B cell (primary cell): ENCODE results near the gene PAQR7. TPM values are rescaled to one million over a fixed set of nuclear protein-coding genes. Genes with fewer than 3 reads are reported as not detected.

Experiments used
- ATAC-seq: fragments of 200-7000 bp; cut with Tn5 transposase; one replicate; pipeline ENCODE4 v1.10.0; 2021; ENCODE audit warnings: low read depth, mild to moderate bottlenecking, moderate number of reproducible peaks, moderate library complexity
- CTCF ChIA-PET: fragments of 350-600 bp; sonication (Branson Sonifier 250); formaldehyde crosslinking; loops from one replicate; lab custom pipeline; 2021; ENCODE audit warnings: antibody characterized with exemption, inconsistent platforms; lab: Charles Lee
- POLR2A ChIA-PET: fragments of 350-600 bp; sonication (Branson Sonifier 250); formaldehyde crosslinking; loops from one replicate; lab custom pipeline; 2021; ENCODE audit warnings: antibody characterized with exemption; lab: Charles Lee
- DNase-seq: peaks from one replicate; pipeline ENCODE4 v3.0.0; 2013
- H2AFZ ChIP-seq: 2 replicates; pipeline ENCODE4 v1.6.1; 2012; ENCODE audit warnings: mild to moderate bottlenecking, low read depth, low read length; ENCODE audit not compliant: insufficient read depth, poor library complexity, severe bottlenecking
- H3K27ac ChIP-seq, 2 donors: 1 replicate in 1 of 2; 2 replicates in 1 of 2; pipeline ENCODE4 v1.5.1; 2012 to 2013; ENCODE audit warnings: low read length in 2 of 2, mild to moderate bottlenecking in 2 of 2, moderate library complexity in 1 of 2
- H3K27me3 ChIP-seq, 4 experiments: fragments of 200-600 bp in 1 of 4; sonication (generic) in 1 of 4; replicated peaks in 1 of 4; 1 replicate in 2 of 4; 2 replicates in 2 of 4; pipeline versions ENCODE4 v1.6.1 to v1.7.0; 2013 to 2016; ENCODE audit warnings: low read length in 3 of 4, mild to moderate bottlenecking in 2 of 4, mixed read lengths in 1 of 4, moderate library complexity in 1 of 4; ENCODE audit not compliant: insufficient read depth in 4 of 4, control insufficient read depth in 3 of 4; ENCODE audit errors: control extremely low read depth in 1 of 4
- H3K36me3 ChIP-seq, 2 experiments: replicated peaks in 1 of 2; 1 replicate in 1 of 2; 2 replicates in 1 of 2; pipeline versions ENCODE4 v1.6.1 to v1.7.1; 2013; ENCODE audit warnings: low read length in 1 of 2; ENCODE audit not compliant: insufficient read depth in 2 of 2, control insufficient read depth in 1 of 2; ENCODE audit errors: control extremely low read depth in 1 of 2, extremely low read depth in 1 of 2
- H3K4me1 ChIP-seq, 2 donors: fragments of 200-600 bp in 1 of 2; sonication (generic) in 1 of 2; 1 replicate in 1 of 2; 2 replicates in 1 of 2; pipeline versions ENCODE4 v1.5.1 to v1.6.1; 2013 to 2017; ENCODE audit warnings: low read length in 2 of 2; ENCODE audit not compliant: control insufficient read depth in 2 of 2, insufficient read depth in 2 of 2
- H3K4me2 ChIP-seq: replicated peaks from 2 replicates; pipeline ENCODE3; 2012; ENCODE audit warnings: mild to moderate bottlenecking, low read depth, low read length; ENCODE audit not compliant: poor library complexity, severe bottlenecking
- H3K4me3 ChIP-seq, 5 experiments: fragments of 200-600 bp in 1 of 5; sonication (generic) in 1 of 5; 1 replicate in 3 of 5; 2 replicates in 2 of 5; pipeline versions ENCODE4 v1.5.1 to v1.7.0; 2011 to 2016; ENCODE audit warnings: low read length in 4 of 5, mild to moderate bottlenecking in 4 of 5, low read depth in 2 of 5, control low read depth in 1 of 5, moderate library complexity in 1 of 5; ENCODE audit not compliant: insufficient read depth in 1 of 5; ENCODE audit errors: control extremely low read depth in 1 of 5, extremely low read depth in 1 of 5
- H3K79me2 ChIP-seq: fragments of 200-600 bp; sonication (generic); one replicate; pipeline ENCODE4 v1.6.0; 2016; ENCODE audit warnings: low read length; ENCODE audit not compliant: control insufficient read depth, insufficient read depth
- H3K9ac ChIP-seq: fragments of 200-600 bp; sonication (generic); 2 replicates; pipeline ENCODE4 v1.6.1; 2017; ENCODE audit warnings: mild to moderate bottlenecking, low read length, moderate library complexity
- H3K9me3 ChIP-seq, 3 donors: one replicate each; pipeline versions ENCODE4 v1.6.1 to v1.7.1; 2013; ENCODE audit warnings: low read length in 2 of 3; ENCODE audit not compliant: control insufficient read depth in 2 of 3, insufficient read depth in 1 of 3; ENCODE audit errors: control extremely low read depth in 1 of 3
- H4K20me1 ChIP-seq: 2 replicates; pipeline ENCODE4 v1.6.0; 2012; ENCODE audit warnings: mild to moderate bottlenecking, low read length; ENCODE audit not compliant: insufficient read depth, control insufficient read depth, poor library complexity, severe bottlenecking
- H3K27ac Mint-ChIP-seq: one replicate; pipeline ENCODE4 v1.8.0; 2021; ENCODE audit warnings: mixed read lengths
- H3K27me3 Mint-ChIP-seq: one replicate; pipeline ENCODE4 v1.8.0; 2021; ENCODE audit warnings: mixed read lengths
- H3K4me1 Mint-ChIP-seq: one replicate; pipeline ENCODE4 v1.8.0; 2021; ENCODE audit warnings: mixed read lengths
- H3K4me3 Mint-ChIP-seq: one replicate; pipeline ENCODE4 v1.8.0; 2021; ENCODE audit warnings: mixed read lengths
- H3K9me3 Mint-ChIP-seq: one replicate; pipeline ENCODE4 v1.8.0; 2022; ENCODE audit warnings: mixed read lengths; ENCODE audit not compliant: insufficient read depth
- CTCF ChIP-seq: fragments of 200-600 bp; IDR thresholded peaks from one replicate; pipeline ENCODE4 v1.8.0; 2022; ENCODE audit warnings: antibody characterized with exemption, mild to moderate bottlenecking
- EZH2 ChIP-seq: IDR thresholded peaks from 2 replicates; pipeline ENCODE4 v1.6.1; 2012; ENCODE audit warnings: borderline replicate concordance, low read depth, mild to moderate bottlenecking, moderate library complexity, low read length; ENCODE audit not compliant: insufficient read depth, poor library complexity, severe bottlenecking
- WGBS: methylation state at CpG from one replicate; pipeline ENCODE4 v1.1.5; 2013; ENCODE audit warnings: missing lambda C conversion rate; ENCODE audit not compliant: insufficient coverage; 5-methylcytosine and 5-hydroxymethylcytosine counted together
- intact Hi-C: fragments of 100-400 bp; cut with micrococcal nuclease; formaldehyde crosslinking; loops from one replicate; pipeline ENCODE4 v1.10.0; 2022
- polyA plus RNA-seq: library from polyadenylated mRNA; depleted of rRNA; stranded (reverse); fragments of >200 nt; gene quantifications from 2 replicates; pipeline ENCODE4 v1.2.3, GENCODE V29; 2012
- total RNA-seq, 2 donors: library from RNA; stranded (reverse); fragments of 120-200 nt in 1 of 2; gene quantifications; 1 replicate in 1 of 2; 2 replicates in 1 of 2; pipeline versions ENCODE4 v1.2.3 to v1.2.4, GENCODE V29; 2013 to 2022

PAQR7 gene
- total and polyA plus RNA-seq, 2 donors (not counting 1 experiment from before 2014, with no cell fraction given), result 4.2 to 5.5 TPM

GRCh38 chr1:25876693-25877077 lies 1.2 kb upstream of the PAQR7 start:
- TF ChIP-seq CTCF (no peak), EZH2 (no peak)
- POLR2A ChIA-PET, result interaction anchor here (0.5 kb wide), 1 partner anchor 8 kb away, joined by 7 read pairs; no protein-coding TSS in a partner anchor

More at GRCh38 chr1:25876693-25877077, 1.2 kb upstream of the PAQR7 start:
- no peaks in the 10 kb centered on the region for H3K9me3 Mint-ChIP-seq
- no peak overlapping the region for H3K4me3 ChIP-seq
- no peak overlapping the region for H3K9ac ChIP-seq
- no peak overlapping the region for H3K4me2 ChIP-seq
- H3K4me3 Mint-ChIP-seq, result peak overlapping the region; percentile 90
- H3K27ac Mint-ChIP-seq, result no peak overlapping the region
- no CpG with 5 or more reads among the region's 2 CpGs for WGBS
- H2AFZ ChIP-seq, result no peak overlapping the region
- H3K4me1 ChIP-seq, result peaks cover 21 to 35% of the 10 kb centered on the region in 2 donors
- H3K36me3 ChIP-seq, result no peaks in the 10 kb centered on the region
- no peak for DNase-seq
- H3K27me3 Mint-ChIP-seq, result no peaks in the 10 kb centered on the region
- no peak for ATAC-seq
- intact Hi-C loops, result no loop called here
- CTCF ChIA-PET, result interaction anchor here (2.3 kb wide), 1 partner anchor 26 kb away, joined by 6 read pairs; no protein-coding TSS in a partner anchor
- H3K4me1 Mint-ChIP-seq, result peaks cover 20% of the 10 kb centered on the region
- no peak overlapping the region for H3K27ac ChIP-seq
- H4K20me1 ChIP-seq, result no peaks in the 10 kb centered on the region
- no peaks in the 10 kb centered on the region for H3K9me3 ChIP-seq
- no peaks in the 10 kb centered on the region for H3K27me3 ChIP-seq
- H3K79me2 ChIP-seq, result no peaks in the 10 kb centered on the region
